ENCODE measurements around the gene CHAD.
A peak's percentile ranks its signal among the peaks of the same experiment; 100 is the strongest.

Gene CHAD

GRCh38 chr17:50468304-50469207, at the start of gene CHAD:
Gene CHAD (minus strand): TSS chr17:50468880. CDS start chr17:50468813, 67 bp downstream.
- no peak for DNase-seq

- DNase-seq: no peak
Observed at GRCh38 chr17:50517504-50518383, 49.1 kb upstream of the CHAD start.

- DNase-seq: no peak
Observed at GRCh38 chr17:50517011-50517410, 48.3 kb upstream of the CHAD start.

DNA sequence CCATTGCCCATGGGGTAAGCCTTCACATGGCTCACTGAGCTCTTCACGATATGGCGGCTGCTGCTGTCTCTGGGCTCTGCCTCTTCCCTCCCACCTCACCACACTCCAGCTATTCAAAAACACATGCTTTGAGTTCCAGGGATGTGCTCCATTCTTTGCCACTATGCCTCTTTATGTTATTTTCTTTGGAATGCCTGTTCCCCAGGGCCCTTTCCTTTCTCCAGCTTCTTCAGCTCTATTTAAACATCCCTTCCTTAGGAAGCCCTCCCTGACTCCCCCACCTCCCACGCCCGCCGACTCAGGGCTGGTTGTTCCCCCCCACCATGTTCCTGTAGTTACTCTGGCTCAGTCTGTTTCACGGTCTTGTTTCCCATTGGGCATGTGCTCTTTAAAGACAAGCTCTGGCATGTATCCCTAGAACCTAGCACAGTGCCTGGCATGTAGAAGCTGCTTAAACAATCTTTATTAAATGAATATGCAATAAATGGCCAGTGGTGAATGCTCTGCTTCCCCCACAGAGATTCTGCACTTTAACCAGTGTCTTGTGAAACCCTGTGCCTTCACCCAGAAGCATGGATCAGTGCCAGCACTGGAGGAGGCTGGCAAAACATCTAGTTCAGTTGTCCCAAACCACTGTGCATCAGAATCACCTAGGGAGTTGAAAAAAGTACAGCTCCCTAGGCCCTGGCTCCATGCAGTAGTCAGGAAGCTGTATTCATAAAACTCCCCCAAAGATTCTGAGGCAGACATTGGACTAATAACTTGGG, 46.4 kb upstream of the CHAD start:
- no peak for DNase-seq

GRCh38 chr17:50514388-50514787, 45.7 kb upstream of the CHAD start:
- no peak for DNase-seq

GRCh38 chr17:50513495-50513894, 44.8 kb upstream of the CHAD start:
- no peak for DNase-seq

DNA sequence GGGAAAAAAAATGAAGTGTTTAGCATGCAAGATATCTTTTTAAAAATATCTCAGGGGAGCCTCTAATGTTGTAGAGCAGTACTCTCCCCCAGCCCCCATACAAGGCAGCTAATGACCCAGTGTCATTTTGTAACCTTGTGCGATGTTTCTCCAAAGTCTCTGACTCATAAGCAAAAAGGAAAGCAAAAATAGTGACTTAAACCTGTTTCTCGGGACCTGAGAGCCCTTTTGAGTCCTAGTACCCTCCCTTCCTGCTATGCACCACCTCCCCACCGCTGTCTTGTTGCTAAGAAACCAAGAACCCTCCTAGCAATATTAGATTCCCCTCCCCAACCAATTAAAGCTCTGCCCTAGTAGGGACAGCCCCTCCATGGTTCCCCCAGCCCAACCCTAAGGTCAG, 42.4 kb upstream of the CHAD start:
- DNase-seq: peak; percentile 72

DNA sequence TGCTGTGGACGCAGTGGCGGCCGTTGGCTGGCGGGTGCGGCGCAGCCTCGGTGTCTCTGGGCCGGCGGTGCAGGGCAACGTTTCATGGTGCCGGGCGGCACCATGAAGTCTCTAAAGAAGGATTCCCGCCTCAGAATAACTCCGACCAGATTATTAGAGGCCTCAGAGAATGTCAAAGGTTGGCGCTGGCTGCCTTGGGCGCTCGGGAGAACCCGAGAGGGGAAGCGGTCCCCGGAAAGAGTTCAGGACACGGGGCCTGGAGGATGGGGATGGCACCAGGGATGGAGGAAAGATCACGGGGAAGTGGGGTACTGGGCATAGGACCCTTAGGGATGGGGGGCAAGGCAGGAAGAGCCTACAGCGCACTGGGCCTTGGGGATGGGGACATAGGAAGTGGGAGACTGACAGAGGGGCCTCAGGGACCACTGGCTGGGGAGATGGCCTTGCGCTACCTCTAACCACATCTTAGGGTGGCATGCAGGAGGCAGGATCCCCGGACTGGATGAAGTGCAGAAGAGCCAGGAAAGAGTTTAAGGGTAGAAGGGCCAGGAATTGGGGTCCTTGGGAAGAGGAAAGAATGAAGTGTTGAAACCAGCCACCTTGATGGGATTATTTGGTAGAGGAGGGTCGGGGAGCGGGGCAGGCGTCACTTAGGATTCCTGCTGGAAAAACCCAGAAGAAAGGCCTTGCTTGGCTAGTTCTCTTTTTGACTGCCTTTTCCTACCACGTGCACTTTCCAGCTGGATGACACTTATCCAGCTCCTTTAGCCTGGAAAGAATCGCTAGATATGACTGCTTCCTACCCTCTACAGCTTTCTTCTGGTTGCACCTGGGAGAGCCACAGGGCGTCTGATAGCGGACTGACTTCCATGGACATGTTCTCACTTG, 40.1 kb upstream of the CHAD start:
- DNase-seq: no peak

- DNase-seq: peak; percentile 80
Observed at GRCh38 chr17:50507871-50508572, 39.3 kb upstream of the CHAD start, which contains the start of gene MYCBPAP. Gene MYCBPAP (plus strand): TSS chr17:50508439. CDS start chr17:50508675, 236 bp downstream.

- no peak for DNase-seq
Observed at GRCh38 chr17:50506298-50506697, 37.6 kb upstream of the CHAD start.

GRCh38 chr17:50505591-50506130, 37.0 kb upstream of the CHAD start:
- no peak for DNase-seq

DNA sequence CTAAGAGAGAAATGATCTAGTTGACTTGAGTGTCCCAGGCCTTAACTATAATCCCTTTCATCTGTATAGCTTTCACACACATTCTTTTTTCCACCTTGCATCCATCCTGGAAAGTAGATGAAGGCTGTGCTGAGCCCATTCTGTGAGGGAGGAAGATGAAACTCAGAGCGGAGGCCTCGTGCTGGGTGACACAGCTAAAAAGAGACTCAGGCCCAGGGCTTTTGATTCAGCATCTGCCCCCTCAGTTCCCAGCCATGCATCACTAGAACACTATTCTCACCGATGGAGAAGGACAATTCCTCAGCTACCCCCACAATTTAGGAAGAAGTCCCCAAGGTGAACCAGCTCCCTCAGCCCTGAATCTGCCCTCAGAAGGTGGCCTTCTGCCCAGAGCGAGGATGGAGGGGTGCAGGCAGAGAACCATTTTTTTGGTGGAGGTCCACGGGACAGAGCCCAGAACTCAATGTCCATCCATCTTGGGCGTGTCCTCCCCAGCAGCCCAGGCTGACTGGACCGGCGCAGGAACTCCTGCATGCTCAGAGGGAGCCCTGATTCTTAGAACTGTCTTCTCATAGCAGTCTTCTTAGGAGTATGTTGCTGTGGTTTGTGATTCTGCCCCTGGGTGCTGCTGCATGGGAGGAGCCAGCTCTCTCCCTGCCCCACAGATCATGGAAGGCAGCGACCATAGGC, 33.8 kb upstream of the CHAD start:
- DNase-seq: no peak

DNA sequence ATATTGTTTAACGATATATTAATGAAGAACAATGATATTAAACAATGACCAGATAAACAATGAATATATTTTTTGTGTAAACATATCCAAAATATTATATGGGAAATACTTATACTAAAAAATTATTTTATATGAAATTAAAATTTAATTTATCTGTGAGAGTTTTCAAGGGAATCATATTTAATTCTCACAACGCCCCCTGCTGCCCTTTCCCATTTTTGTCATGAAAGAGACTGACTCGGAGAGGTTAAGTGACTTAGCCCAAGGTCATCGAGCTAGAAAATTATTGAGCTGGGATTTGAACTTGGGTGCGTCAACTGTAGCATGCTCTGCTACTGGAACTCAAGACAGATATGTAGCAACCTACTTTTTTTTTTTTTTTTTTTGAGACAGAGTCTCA, 32.4 kb upstream of the CHAD start:
- DNase-seq: peak; percentile 43

DNA sequence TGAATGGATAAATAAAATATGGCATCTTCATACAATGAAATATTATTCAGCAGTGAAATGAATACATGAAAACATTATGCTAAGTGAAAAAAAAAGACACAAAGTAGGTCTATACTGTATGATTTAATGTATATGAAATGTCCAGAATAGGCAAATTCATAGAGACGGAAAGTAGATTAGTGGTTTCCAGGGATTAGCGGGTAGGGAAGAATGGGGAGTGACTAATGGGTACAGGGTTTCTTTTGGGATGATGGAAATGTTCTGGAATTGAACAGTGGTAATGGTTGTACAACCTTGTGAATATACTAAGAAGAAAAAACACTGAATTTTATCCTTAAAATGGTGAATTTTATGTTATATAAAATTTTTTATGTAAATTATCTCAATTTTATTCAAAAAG, 31.0 kb upstream of the CHAD start:
- no peak for DNase-seq

DNA sequence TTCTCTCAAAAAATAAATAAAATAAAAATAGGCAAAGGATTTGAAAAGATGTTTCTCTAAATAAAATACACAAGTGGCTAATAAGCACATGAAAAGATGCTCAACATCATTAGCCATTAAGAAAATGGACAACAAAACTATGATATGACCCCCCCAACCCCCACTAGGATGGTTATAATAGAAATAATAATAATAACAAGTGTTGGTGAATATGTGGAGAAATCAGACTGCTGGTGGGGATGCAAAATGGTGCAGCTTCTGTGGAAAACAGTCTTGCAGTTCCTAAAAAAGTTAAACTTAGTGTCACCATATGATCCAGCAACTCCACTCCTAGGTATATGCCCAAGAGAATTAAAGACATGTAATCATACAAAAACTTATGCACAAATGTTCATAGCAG, 30.6 kb upstream of the CHAD start:
- no peak for DNase-seq

- no peak for DNase-seq
Observed at GRCh38 chr17:50498021-50498874, 29.6 kb upstream of the CHAD start.

GRCh38 chr17:50495918-50496317, 27.2 kb upstream of the CHAD start:
- no peak for DNase-seq

- DNase-seq: no peak
Observed at GRCh38 chr17:50495217-50495823, 26.6 kb upstream of the CHAD start.

DNA sequence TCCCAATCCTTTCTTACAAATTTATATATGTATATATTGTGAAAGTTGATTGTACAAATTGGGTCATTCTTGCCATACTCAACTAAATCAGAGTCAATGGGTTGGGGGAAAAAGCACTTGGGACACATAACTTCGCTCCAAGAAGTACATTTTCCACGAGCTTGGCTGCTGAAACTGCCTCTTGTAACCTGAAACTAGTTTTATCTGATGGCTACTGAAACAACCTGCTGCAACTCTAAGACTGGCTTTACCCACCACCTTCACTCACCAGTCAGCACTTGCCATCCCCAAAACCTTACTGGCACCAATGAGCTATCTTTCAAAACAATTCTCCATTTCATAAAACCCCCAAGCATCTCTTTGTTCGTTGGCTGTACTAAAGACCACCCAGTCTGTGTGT, 25.1 kb upstream of the CHAD start:
- no peak for DNase-seq

Measured in CD4-positive, alpha-beta T cell treated with Interleukin-21 for 1 hour (primary cell).